D721Med (cell line): ENCODE results near the gene XCL2.
A peak's percentile ranks its signal among the peaks of the same experiment; 100 is the strongest.

ENCODE experiments used
- DNase-seq: peaks from one replicate; pipeline ENCODE4 v3.0.0; 2011; ENCODE audit warnings: low spot score; ENCODE audit not compliant: insufficient read length
- FAIRE-seq: peaks from 2 replicates; lab custom pipeline; 2011; peaks lifted over from hg19 to GRCh38; lab: Jason Lieb, UNC
- CTCF ChIP-seq: IDR thresholded peaks from 2 replicates; pipeline ENCODE4 v1.5.1; 2012; ENCODE audit warnings: mild to moderate bottlenecking, control low read depth; ENCODE audit not compliant: insufficient read depth; ENCODE audit errors: missing control alignments

The XCL2 gene

GRCh38 chr1:168568346-168568745, 24.5 kb upstream of the XCL2 start:
- DNase-seq (no peak), FAIRE-seq (peak; percentile 11)
- no peak for TF ChIP-seq CTCF

- FAIRE-seq (no peak), DNase-seq (no peak)
- TF ChIP-seq CTCF, result no peak
These were observed 23.8 kb upstream of the XCL2 start for GRCh38 chr1:168567568-168567967.

GRCh38 chr1:168567007-168567406, 23.2 kb upstream of the XCL2 start:
- no peak for TF ChIP-seq CTCF
- FAIRE-seq (no peak), DNase-seq (no peak)

GRCh38 chr1:168565825-168566224, 22.0 kb upstream of the XCL2 start:
- no peak for TF ChIP-seq CTCF
- FAIRE-seq (no peak), DNase-seq (no peak)

GRCh38 chr1:168561989-168562388, 18.2 kb upstream of the XCL2 start:
- TF ChIP-seq CTCF, result no peak
- FAIRE-seq (no peak), DNase-seq (no peak)

GRCh38 chr1:168560370-168560769, 16.6 kb upstream of the XCL2 start:
- DNase-seq (no peak), FAIRE-seq (peak; percentile 60)
- TF ChIP-seq CTCF, result no peak

GRCh38 chr1:168556647-168557046, 12.8 kb upstream of the XCL2 start:
- FAIRE-seq (no peak), DNase-seq (no peak)
- TF ChIP-seq CTCF, result no peak
